Non-pigmented ciliary epithelial cell (primary cell): Measurements from ENCODE around the gene CPAMD8.
"Not testable (repeated sequence)": the region's sequence is repeated elsewhere in the genome, so short reads cannot be mapped to it uniquely, and the experiment has no call there.

Experiments used
- DNase-seq: peaks from one replicate; pipeline ENCODE4 v3.0.0-alpha.2; 2010; ENCODE audit warnings: low read depth

Gene CPAMD8

GRCh38 chr19:17041976-17042375 lies 15.4 kb upstream of the CPAMD8 start:
- no peak for DNase-seq

GRCh38 chr19:17037966-17038500 lies 11.4 kb upstream of the CPAMD8 start:
- no peak for DNase-seq

GRCh38 chr19:17037184-17037583 lies 10.6 kb upstream of the CPAMD8 start:
- no peak for DNase-seq

GRCh38 chr19:17036640-17037039 lies 10.0 kb upstream of the CPAMD8 start:
- no peak for DNase-seq

- no peak for DNase-seq
Observed at GRCh38 chr19:17035842-17036424, 9.3 kb upstream of the CPAMD8 start.

DNA sequence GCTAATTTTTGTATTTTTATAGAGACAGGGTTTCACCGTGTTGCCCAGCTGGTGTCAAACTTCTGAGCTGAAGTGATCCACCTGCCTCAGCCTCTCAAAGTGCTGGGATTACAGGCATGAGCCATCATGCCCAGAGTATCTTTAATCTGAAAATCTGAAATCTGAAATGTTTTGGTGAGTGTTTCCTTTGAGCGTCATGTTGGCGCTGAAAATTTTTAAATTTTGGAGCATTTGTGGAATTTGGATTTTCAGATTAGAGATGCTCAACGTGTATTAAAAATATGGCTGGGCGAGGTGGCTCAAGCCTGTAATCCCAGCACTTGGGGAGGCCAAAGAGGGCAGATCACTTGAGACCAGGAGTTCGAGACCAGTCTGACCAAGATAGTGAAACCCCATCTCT lies 5.1 kb upstream of the CPAMD8 start:
- no peak for DNase-seq

DNA sequence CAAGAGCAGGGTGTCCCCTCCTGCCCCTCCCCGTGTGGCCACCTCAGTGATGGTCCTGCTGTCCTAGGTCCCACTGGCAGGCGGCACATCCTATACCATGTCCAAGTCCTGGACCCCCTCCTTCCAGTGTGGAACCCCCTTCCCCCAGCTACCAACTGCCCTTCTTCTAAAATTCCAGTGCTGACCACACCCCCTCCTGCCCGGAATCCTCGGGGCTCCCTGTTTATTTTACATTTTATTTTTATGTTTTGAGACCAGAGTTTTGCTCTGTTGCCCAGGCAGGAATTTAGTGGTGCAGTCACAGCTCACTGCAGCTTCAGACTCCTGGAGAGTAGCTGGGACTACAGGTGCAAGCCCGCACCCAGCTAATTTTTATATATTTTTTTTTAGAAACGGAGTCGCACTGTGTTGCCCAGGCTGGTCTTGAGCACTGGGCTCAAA lies 945 bp upstream of the CPAMD8 start:
- no peak for DNase-seq

DNA sequence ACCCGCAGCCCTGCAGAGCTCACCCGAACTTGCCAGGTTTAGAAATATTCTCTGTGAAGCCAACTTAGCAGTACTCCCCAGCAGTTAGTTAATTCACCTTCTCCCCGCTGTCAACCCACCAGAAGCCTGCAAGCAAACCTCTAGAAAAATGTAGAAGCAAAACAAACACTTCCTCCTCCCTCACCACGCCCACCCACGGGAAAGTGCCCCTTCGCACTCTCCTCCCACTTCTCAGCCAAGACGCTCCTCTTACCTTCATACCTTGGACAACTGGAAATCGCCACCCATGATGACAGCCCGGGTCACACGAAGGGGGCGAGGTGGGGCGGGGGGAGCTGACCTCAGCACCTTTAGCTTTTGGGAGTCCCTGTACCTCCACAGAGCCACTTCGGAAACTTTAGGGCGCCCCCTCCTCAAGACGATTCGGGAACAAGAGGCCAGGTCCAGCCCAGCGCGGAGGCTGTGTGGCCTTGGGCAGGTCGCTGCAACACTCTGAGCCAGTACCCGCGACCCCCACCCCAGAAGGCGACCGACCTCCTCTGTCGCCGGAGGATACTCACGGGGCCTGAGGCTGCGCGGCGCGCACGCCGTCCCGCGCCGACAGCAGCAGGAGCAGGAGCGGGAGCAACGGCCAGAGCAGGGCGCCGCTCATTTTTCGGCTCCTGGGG lies 485 bp downstream of the CPAMD8 start:
- no peak for DNase-seq

DNA sequence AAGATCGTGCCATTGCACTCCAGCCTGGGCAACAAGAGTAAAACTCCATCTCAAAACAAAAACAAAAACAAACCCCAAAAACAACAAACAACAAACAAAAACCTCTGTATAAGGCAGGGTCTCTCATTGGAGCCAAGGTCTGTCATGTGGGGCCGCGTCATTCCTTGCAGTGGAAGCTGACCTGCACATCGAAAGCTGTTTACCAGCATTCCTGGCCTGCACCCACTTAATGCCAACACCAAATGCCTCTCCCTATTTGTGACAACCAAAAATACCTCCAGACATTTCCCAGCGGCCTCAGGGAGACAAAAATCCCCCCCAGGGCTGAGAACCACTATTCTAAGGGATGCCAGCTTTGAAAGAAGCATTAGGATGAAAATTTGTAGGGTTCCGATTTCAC lies 1.2 kb downstream of the CPAMD8 start:
- DNase-seq, result no peak

DNA sequence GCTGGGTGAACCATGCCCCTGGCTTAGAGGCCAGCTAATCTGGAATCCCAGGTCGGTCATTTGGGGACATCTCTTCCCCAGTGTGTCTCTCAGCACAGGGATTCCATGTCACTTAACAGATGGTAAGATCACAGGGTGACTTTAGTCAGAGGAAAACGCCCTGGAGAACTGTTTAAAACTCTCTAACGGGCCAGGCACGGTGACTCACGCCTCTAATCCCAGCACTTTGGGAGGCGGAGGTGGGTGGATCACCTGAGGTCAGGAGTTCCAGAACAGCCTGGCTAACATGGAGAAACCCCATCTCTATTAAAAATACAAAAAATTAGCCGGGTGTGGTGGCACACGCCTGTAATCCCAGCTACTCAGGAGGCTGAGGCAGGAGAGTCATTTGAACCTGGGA lies 1.7 kb downstream of the CPAMD8 start:
- DNase-seq, result not testable (repeated sequence)

- no peak for DNase-seq
Observed at GRCh38 chr19:17023805-17024204, 2.8 kb downstream of the CPAMD8 start.

- no peak for DNase-seq
Observed at GRCh38 chr19:17022738-17023137, 3.9 kb downstream of the CPAMD8 start.

GRCh38 chr19:17021793-17022590 lies 4.6 kb downstream of the CPAMD8 start:
- DNase-seq, result peak; percentile 6

GRCh38 chr19:17021328-17021727 lies 5.3 kb downstream of the CPAMD8 start:
- no peak for DNase-seq

DNA sequence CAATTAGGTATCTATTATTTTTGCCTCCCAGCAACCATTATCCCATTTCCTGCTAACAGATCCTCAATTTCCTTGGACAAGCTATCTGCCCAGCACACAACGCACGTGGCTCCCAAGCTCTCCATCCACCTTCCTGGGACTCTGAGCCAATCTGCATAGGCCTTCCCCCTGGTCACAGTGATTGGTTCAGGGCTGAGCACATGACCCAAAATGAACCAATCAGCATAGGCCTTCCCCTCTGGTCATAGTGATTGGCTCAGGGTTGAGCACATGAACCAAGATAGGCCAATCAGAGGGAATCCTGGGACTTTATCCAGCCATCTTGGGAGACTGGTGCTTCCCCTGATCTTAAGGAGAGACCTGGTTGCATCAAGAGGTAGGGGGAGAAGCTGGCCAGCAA lies 5.8 kb downstream of the CPAMD8 start:
- DNase-seq, result no peak

- DNase-seq, result no peak
Observed at GRCh38 chr19:17020385-17020784, 6.2 kb downstream of the CPAMD8 start.

DNA sequence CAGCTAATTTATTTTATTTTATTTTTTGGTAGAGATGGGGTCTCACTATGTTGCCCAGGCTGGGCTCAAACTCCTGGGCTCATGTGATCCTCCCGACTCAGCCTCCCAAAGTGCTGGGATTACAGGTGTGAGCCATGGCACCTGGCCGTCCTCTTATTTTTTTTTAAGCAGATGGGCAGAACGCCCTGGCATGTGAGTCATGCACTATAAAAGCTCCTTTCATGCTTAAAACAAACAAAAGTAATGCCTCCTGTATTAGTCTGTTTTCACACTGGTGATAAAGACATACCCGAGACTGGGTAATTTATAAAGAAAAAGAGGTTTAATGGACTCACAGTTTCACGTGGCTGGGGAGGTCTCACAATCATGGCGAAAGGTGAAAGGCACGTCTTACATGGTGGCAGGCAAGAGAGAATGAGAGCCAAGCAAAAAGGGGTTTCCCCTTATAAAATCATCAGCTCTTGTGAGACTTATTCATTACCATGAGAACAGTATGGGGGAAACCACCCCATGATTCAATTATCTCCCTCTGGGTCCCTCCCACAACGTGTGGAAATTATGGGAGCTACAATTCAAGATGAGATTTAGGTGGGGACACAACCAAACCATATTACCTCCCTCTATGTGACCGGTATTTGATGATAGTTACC lies 12.3 kb downstream of the CPAMD8 start:
- not testable (repeated sequence) for DNase-seq

DNA sequence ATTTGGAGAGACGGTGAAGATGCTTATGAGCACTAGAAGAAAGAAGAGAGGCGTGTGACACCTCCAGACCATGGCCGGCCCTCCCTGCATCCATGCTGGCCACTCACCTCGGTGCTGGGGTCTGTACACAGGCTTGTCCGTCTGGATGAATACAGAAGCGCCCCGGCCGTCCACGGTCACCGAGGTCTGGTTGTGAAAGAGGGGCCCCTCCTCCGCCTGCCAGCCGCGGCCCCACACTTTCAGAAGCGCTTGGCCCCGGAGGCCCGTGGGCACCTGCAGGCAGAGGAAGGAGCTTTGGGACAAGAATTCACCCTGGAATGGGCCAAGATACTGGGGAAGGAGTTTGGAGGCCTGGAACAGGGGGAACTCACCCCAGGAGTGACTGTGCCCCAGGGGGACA lies 15.1 kb downstream of the CPAMD8 start:
- DNase-seq, result no peak

GRCh38 chr19:17006579-17006978 lies 20.0 kb downstream of the CPAMD8 start:
- DNase-seq, result no peak

DNA sequence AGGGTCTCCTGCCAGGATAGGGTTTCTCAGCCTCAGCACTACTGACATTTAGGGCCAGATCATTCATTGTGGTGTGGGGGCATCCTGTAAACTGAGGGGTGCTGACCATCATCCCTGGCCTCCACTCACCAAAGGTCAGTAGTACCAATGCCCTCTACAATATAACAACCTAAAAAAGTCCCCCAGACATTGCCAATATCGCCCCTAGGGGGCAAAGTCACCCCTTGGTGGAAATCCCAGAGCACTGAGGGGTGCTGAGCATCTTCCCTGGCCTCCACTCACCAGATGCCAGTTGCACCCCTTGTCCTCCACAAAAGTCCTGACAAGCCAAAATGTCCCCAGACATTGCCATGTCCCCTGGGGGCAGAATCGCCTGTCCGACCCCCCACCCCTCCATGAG lies 21.6 kb downstream of the CPAMD8 start:
- no peak for DNase-seq

DNA sequence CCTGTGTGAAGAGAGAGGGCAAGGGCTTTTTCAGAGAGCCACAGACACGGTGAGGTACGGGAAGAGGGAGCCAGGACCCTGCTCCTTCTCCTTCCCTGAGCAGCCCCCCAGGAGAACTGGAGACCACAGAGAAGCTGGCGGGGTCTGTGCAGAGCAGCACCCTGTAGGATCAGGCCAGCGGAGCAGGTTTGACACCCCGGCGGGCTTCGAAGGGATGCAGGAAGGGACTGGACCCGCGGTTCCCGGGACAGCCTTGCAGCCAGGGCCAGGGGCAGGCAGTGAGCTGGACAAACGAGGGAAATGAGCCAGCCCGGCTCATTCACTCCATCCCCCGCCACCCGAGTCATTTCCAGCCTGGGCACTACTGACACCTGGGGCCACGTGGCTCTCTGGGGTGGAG lies 22.2 kb downstream of the CPAMD8 start:
- DNase-seq, result no peak

DNA sequence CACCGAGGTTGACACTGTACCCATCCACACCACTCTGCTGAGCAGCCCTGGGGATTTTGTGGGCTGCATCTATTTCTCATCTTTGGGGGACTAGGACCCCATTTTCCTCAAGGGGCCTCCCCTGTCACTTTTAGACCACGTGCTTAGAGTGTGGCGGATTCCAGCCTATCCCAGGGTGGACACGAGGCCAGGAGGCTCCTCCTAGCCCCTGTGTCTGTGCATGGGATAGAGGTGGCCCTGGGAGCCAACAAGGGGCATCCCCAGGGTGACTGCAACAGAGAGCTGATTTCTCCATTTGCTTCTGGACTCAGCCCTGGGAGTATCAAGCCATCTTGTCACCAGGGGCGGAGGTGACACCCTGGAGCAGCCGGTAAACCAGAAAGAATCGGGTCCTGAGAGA lies 24.2 kb downstream of the CPAMD8 start:
- no peak for DNase-seq
